Neural progenitor cell (in vitro differentiated cells): Measurements from ENCODE around the gene CDV3.

Source experiments
- EZH2phosphoT487 ChIP-seq: fragments of 200-600 bp; sonication (generic); IDR thresholded peaks from 2 replicates; pipeline ENCODE4 v1.6.1; 2017; ENCODE audit warnings: antibody characterized with exemption
- TF ChIP-seq, protein P1 (sequence below): fragments of 200-600 bp; sonication (generic); IDR thresholded peaks from 2 replicates; pipeline ENCODE4 v1.5.1; 2017; ENCODE audit warnings: antibody characterized with exemption, mild to moderate bottlenecking

DNA sequence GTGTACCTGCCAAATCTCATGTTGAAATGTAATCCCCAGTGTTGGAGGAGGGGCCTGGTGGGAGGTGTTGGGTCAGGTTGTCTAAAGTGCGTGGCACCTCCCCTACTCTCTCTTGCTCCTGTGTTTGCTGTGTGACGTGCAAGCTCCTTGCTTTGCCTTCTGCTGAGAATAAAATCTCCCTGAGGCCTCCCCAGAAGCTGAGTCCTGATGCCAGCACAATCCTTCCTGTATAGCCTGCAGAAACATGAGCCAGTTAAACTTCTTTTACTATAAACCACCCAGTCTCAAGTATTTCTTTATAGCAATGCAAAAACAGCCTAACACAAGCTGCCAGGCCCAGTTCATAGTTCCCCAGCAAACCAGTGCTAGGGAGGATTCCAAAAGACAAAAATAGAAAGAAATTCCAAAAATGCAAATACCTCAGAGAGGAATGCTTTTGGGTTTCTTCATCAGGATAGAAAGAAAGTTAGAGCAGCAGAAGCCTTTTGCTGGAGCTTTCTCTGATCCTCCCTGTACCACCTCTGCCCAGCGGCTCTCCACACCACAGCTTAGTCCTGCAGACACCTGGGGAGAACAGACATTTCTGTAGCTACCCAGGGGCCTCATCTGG, 25.9 kb upstream of the CDV3 start:
- TF ChIP-seq EZH2phosphoT487 = no peak
- TF ChIP-seq, protein P1, sequence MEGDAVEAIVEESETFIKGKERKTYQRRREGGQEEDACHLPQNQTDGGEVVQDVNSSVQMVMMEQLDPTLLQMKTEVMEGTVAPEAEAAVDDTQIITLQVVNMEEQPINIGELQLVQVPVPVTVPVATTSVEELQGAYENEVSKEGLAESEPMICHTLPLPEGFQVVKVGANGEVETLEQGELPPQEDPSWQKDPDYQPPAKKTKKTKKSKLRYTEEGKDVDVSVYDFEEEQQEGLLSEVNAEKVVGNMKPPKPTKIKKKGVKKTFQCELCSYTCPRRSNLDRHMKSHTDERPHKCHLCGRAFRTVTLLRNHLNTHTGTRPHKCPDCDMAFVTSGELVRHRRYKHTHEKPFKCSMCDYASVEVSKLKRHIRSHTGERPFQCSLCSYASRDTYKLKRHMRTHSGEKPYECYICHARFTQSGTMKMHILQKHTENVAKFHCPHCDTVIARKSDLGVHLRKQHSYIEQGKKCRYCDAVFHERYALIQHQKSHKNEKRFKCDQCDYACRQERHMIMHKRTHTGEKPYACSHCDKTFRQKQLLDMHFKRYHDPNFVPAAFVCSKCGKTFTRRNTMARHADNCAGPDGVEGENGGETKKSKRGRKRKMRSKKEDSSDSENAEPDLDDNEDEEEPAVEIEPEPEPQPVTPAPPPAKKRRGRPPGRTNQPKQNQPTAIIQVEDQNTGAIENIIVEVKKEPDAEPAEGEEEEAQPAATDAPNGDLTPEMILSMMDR = no peak
